Panc1 (cell line): ENCODE results near the gene PABPN1L.

Source experiments
- CTCF ChIP-seq: fragments of 450-650 bp; IDR thresholded peaks from 2 replicates; pipeline ENCODE4 v1.5.1; 2017; ENCODE audit warnings: mild to moderate bottlenecking
- POLR2AphosphoS5 ChIP-seq: IDR thresholded peaks from 2 replicates; pipeline ENCODE4 v1.6.1; 2012; ENCODE audit warnings: mild to moderate bottlenecking, low read depth, low read length, moderate library complexity
- TCF7L2 ChIP-seq: IDR thresholded peaks from 2 replicates; pipeline ENCODE4 v1.6.1; 2011; ENCODE audit warnings: mild to moderate bottlenecking, low read depth, low read length, inconsistent platforms

DNA sequence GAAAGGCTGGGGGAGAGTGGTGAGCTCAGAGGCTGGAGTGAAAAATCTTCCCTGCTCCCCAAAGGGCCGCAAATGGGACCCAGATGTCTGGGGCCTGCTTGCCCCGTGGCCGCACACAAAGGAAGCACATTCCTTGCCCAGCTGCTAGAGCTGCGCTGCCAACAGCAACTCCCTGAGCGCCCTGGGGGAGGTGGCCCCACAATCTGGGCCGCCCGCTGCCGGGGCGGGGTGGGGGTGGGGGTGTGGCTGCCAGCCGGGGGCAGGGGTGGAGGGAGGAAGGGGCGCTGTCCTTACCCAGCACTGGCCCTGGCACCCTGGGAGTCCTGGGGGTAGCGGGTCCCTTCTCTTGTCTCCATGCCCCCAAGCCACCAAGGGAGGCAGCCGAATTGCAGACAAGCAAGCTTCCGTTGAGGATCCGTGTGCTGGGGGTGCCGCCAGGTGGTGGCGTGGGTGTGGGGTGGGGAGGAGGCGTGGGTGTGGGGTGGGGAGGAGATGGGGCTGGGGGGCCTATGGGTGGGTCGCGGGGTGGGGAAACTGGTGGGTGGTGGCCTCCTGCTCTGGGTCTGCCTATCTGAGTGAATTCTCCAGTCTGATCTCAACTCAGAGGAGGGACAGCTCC lies 48.4 kb upstream of the PABPN1L start:
- no peak for TF ChIP-seq CTCF
- no peak for TF ChIP-seq POLR2AphosphoS5
- no peak for TF ChIP-seq TCF7L2
